Sciatic nerve (tissue), 2 donors: Measurements from ENCODE around the gene RASL12. TPM values are rescaled to one million over a fixed set of nuclear protein-coding genes. Genes with fewer than 3 reads are reported as not detected.
A peak's percentile ranks its signal among the peaks of the same experiment; 100 is the strongest.
"Not testable (repeated sequence)": the region's sequence is repeated elsewhere in the genome, so short reads cannot be mapped to it uniquely, and the experiment has no call there.

ENCODE experiments used
- ATAC-seq: fragments of 200-7000 bp; cut with Tn5 transposase; one replicate; pipeline ENCODE4 v1.9.1; 2020; ENCODE audit warnings: mild to moderate bottlenecking, moderate library complexity
- DNase-seq: peaks from one replicate; pipeline ENCODE4 v3.0.0-alpha.2; 2020; ENCODE audit warnings: low spot score
- intact Hi-C: fragments of 100-400 bp; cut with DNase I; formaldehyde crosslinking; loops from one replicate; pipeline ENCODE4 v1.14.2; 2022
- total RNA-seq: library from RNA; stranded (reverse); fragmentation: NEBNext Ultra II Directional; extraction: Animal tissue kit (Norgen Biotek cat#: 25700); gene quantifications from one replicate; pipeline ENCODE4 v1.2.1, GENCODE V29; 2021
- donor health status: DM: no; HTN: no; CAD: no.
- donor health status: DM: no; HTN: no; CAD: no.

The RASL12 gene
- total RNA-seq, 1 donor from 2014 or later = 23.0 TPM

- DNase-seq (no peak), ATAC-seq (peak; percentile 3)
- intact Hi-C loops = no loop called here
Measured at GRCh38 chr15:65060641-65061397, 7.0 kb downstream of the RASL12 start.

DNA sequence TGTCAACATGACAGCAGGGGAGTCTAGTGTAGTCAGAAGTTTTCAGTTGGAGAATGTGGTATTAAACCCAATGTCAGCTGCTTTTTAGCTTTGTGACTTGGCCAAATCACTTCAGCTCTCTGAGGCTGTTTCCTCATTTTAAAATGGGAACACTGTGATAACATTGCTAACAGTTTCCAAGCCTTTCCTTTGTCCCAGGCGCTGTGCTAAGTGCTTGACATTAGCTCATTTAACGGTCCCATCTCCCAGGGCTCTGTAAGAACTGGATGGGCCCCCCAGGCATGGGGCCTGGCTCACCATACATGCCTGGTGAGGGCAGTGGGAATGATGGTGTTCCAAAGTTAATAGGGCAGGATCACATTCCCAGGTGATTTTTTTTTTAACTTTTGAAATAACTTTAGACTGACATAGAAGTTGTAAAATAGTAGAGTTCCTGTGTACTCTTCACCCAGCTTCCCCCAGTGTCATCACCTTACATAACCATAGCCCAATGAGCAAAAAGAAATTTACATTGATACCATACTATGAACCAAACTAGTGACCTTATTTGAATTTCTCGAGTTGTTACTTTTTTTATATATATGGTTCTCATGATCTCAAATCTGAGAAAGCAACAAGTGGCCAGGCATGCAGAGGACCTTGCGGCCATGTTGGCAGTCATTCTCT lies 7.7 kb downstream of the RASL12 start:
- DNase-seq = no peak
- no peak for ATAC-seq
- intact Hi-C loops = no loop called here

DNA sequence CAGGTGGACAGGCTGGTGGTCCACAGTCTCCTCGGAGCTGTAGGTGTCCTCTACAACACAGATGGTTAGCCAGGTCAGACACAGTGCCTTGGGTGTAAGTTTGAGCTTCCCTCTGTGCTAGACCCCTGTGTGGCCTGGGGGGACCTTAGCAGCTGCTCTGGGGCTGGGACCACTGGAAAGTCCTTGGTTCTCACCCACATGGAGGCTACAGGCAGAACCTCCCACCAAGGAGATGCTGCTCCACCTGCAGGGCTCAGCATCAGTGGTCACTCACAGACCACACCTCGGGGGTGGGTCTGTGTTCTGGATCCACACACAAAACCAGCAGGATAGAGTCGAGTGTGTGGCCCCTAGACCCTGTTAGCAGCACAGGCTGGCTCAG lies 8.4 kb downstream of the RASL12 start:
- ATAC-seq = no peak
- DNase-seq = no peak
- intact Hi-C loops = no loop called here

DNA sequence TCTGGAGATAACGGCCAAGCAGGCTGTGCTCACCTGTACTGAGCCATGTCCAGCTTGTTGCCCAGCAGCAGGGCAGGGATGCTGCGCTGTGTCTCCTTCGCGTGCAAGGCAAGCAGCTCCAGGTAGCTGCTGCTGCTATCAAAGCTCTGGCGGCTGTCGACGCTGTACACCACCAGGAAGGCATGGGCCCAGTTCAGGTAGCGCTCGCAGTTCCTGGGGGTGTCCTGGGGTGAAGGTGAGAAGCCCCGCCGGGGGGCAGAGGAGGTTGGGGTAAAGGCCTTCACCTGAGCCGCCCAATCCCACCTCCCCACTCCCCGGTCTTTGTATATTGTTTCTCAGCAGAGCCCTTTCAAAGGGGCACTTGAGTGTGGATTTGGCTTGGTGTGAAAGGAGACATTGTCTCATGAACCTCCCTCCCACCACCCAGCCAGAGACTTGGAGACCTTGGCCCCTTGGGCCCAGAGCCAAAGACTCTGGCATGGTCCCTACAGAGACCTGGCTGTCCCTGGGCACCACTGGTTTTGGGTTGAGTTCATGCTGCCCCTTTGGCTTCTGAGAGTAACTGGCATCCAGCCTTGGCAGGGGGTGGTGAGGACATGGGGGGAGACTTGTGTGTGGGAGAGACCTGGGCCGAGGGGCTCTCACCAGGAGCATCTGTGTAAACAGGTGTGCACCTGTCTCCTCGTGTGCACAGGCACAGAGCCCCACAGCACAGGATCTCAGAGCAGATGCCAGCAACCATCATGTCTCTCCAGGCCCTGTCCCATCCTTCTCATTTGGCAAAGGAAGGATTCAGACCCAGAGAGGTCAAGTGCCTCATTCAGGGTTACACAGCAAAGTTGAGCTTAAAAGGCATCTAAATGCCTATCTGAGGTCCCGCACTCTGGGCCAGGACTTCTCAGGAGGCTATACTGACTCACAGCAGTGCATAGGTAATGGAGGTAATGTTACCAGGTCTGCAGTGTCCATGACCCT lies 9.1 kb downstream of the RASL12 start:
- intact Hi-C loops = no loop called here

GRCh38 chr15:65057549-65057940 lies 10.2 kb downstream of the RASL12 start:
- ATAC-seq (peak; percentile 68), DNase-seq (no peak)
- intact Hi-C loops = no loop called here

More for the DNA sequence above, 9.1 kb downstream of the RASL12 start:
- no peak for DNase-seq
- ATAC-seq = no peak

- intact Hi-C loops = no loop called here
- DNase-seq (no peak), ATAC-seq (no peak)
Measured at GRCh38 chr15:65056868-65057548, 10.8 kb downstream of the RASL12 start.

DNA sequence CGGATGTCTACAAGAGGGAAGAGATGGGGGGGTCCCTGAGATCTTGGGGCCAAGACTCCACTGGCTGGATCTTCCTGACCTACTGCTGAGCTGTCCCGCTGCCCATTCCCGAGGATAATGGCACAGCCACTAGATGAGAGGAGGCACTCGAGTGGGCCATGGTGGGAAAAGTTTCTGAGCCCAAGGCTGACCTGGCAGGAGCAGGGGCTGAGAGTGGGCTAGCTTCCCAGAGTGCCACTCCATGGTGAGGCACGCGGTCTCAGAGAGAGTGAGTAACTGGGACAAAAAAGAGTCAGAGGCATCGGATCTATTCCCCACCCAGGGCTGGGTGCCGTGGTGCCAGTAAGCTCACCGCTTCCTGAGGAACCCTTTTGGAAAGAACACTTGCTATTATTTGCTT lies 11.7 kb downstream of the RASL12 start:
- DNase-seq (no peak), ATAC-seq (no peak)
- intact Hi-C loops = no loop called here

DNA sequence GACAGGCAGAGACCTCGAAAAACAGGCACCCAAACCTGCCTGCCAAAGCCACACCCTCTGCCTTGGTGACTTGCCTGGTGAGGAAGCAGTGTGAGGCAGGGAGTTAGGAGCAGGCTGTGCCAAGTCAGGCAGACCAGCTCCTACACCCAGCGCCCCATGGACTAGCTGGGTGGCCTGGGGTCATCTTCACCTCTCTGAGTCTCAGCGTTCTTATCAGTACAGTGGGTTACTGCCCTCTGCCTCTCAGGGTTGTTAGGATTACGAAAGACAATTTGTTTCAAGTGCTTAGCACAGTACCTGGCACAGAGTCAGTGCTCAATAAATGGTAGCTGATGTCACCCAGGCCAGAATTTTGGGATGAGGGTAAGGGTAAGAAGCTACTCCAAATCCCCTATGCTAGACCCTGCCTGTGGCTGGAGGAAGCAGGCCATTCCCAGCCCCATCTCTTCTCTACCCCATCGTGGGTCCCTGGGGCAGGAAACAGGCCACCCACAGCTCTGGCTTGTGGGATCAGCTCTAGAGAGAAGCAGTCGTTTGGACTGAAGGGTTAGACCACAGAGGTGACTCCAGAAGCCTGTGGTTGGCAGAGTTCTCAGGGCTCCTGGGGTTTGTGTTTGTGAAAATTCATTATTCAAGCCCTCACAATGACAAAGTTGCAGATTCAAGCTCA lies 12.5 kb downstream of the RASL12 start:
- ATAC-seq = peak; percentile 71
- intact Hi-C loops = no loop called here
- no peak for DNase-seq

DNA sequence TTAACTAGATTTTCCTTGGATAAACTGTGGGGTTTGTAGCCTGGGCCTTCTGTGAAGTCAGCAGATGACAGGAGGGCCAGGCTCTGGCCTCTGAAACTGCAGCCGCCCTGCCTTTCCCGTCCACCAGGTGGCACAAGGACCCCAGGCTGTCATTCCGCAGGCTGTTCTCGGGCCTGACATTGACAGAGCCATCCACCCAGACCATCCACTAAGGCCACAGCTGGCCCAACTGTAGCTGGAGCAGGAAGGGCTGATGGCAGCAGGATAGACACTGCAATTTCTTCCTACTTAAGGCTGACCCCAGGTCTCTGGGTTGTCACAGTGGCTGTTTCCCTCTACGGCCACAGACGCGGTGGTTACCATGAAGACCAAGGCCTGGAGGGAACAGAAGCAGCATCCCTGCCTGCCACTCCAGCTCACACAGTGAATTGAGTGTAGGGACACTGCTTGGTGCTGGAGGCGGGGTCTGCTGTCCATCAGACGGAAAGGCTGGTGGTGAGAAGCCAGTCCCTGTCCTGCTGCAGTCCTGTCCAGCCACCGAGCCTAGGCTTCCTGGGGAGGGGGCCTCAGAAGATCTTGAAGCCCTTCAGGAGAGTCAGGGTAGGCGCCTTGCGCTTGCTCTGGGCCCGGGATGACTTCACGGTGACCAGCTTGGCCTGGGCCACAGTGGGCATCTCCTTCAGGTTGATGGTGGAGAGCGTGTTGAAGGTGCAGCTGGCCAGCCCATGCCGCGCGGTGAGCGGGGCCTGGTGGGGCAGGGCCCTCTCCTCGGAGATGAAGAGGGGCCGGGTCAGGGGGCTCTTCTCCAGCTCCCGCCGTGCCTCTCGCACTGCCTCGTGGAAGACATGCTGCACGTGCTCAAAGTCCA lies 13.2 kb downstream of the RASL12 start:
- intact Hi-C loops = no loop called here
- ATAC-seq (peak; percentile 77), DNase-seq (peak; percentile 89)

- DNase-seq = no peak
- ATAC-seq = no peak
Measured at GRCh38 chr15:65052956-65053355, 14.8 kb downstream of the RASL12 start.

GRCh38 chr15:65051266-65051665 lies 16.5 kb downstream of the RASL12 start:
- intact Hi-C loops = no loop called here
- ATAC-seq = no peak
- DNase-seq = no peak

More at GRCh38 chr15:65052956-65053355, 14.8 kb downstream of the RASL12 start:
- intact Hi-C loops = no loop called here

DNA sequence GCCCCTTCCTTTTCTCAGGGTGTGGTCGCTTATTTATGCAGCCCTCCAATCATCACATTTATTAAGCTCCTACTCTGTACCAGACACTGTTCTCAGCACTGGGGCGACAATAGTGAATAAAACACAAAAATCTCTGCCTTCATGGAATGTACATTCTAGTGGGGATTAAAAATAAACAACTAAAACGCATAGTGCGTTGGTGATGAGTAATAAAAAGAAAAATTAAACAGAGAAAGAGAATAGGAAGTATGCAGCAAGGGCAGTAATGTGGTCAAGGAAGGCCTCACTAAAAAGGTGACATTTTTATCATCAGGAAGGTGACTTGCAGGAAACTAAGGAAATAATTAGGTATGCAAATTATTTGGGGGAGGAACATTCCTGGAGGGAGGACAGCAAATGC lies 17.5 kb downstream of the RASL12 start:
- DNase-seq (no peak), ATAC-seq (no peak)
- intact Hi-C loops = no loop called here

DNA sequence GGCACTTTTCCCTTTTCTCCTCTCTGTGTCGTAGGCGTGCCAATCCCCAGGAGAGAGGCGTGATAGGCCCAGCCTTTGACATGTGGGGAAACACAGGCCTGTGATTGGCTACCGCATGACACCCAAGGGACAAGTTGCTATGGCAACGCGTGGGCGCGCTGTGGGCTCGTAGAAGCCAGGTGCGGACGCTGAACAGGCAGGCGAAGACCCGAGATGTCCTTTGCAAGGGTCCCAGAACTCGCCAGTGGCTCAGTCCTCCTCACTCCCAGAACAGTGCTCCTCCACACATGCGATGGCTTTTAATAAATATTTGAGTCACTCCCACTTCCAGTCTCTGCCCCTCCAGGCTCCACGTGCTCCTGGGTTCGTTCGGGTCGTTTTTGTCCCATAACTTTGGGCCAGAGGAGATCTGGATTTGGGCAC lies 18.4 kb downstream of the RASL12 start:
- DNase-seq = peak; percentile 95

GRCh38 chr15:65048241-65048640 lies 19.6 kb downstream of the RASL12 start:
- intact Hi-C loops = loop anchor here (5.0 kb wide), 1 partner anchor 1674 kb away; no protein-coding TSS in a partner anchor

More for the DNA sequence above, 18.4 kb downstream of the RASL12 start:
- peak; percentile 94 for ATAC-seq
- intact Hi-C loops = loop anchor here (5.0 kb wide), 1 partner anchor 1673 kb away; no protein-coding TSS in a partner anchor

GRCh38 chr15:65044724-65045481 lies 22.9 kb downstream of the RASL12 start, which contains the start of gene SLC51B:
Gene SLC51B, plus strand, starts transcription at chr15:65045387. Its CDS starts 4,618 bp downstream, at chr15:65050005.
- no peak for DNase-seq
- intact Hi-C loops = loop anchor here (5.0 kb wide), 1 partner anchor 1677 kb away; no protein-coding TSS in a partner anchor
- peak; percentile 81 for ATAC-seq

More at GRCh38 chr15:65048241-65048640, 19.6 kb downstream of the RASL12 start:
- DNase-seq = no peak
- ATAC-seq = no peak

GRCh38 chr15:65044218-65044617 lies 23.6 kb downstream of the RASL12 start:
- ATAC-seq, DNase-seq, intact Hi-C loops: not testable (repeated sequence)
